Neural cell (in vitro differentiated cells): Measurements from ENCODE around the gene AVEN.

Source experiments
- EP300 ChIP-seq: fragments of 450-650 bp; conservative IDR thresholded peaks from 2 replicates; pipeline ENCODE4 v1.6.1; 2014; ENCODE audit warnings: antibody characterized with exemption, mild to moderate bottlenecking, moderate library complexity; ENCODE audit not compliant: poor library complexity, severe bottlenecking
- EZH2 ChIP-seq: fragments of 200-600, 300-800 bp; shearing (Covaris generic), sonication (generic); IDR thresholded peaks from 2 replicates; pipeline ENCODE4 v1.6.1; 2014; ENCODE audit warnings: antibody characterized with exemption, low read length, borderline replicate concordance, mild to moderate bottlenecking; ENCODE audit not compliant: insufficient read depth, poor library complexity, severe bottlenecking
- POLR2AphosphoS5 ChIP-seq: IDR thresholded peaks from 2 replicates; pipeline ENCODE4 v1.6.1; 2012
- RAD21 ChIP-seq: fragments of 450-650 bp; conservative IDR thresholded peaks from 2 replicates; pipeline ENCODE4 v1.6.1; 2014; ENCODE audit warnings: antibody characterized with exemption, mild to moderate bottlenecking, moderate library complexity
- TF ChIP-seq, protein P1 (sequence below): IDR thresholded peaks from 2 replicates; pipeline ENCODE4 v1.6.1; 2012; ENCODE audit warnings: borderline replicate concordance
- TF ChIP-seq, protein P2 (sequence below): fragments of 450-650 bp; IDR thresholded peaks from 2 replicates; pipeline ENCODE4 v1.5.1; 2014; ENCODE audit warnings: antibody characterized with exemption, mild to moderate bottlenecking, moderate library complexity; ENCODE audit not compliant: poor library complexity, severe bottlenecking

DNA sequence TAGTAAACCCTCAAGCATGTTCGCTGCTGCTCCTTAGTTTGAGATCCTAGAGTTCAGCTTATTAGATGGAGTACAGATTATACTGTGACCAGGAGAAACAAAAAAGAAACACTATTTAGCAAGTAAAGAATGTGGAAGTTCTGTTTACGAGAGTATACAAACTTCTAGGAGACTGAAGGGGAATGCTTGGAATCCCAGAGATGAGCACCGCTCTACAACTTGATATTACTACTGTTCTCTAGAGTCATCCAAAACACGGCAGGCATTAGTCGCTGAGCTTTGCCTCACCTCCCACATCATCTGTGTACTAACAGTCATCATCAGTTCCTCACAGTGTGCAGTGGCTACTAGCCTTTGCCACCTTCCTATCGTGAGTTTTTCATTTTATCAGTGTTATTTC lies 192.1 kb downstream of the AVEN start:
- TF ChIP-seq, protein P1, sequence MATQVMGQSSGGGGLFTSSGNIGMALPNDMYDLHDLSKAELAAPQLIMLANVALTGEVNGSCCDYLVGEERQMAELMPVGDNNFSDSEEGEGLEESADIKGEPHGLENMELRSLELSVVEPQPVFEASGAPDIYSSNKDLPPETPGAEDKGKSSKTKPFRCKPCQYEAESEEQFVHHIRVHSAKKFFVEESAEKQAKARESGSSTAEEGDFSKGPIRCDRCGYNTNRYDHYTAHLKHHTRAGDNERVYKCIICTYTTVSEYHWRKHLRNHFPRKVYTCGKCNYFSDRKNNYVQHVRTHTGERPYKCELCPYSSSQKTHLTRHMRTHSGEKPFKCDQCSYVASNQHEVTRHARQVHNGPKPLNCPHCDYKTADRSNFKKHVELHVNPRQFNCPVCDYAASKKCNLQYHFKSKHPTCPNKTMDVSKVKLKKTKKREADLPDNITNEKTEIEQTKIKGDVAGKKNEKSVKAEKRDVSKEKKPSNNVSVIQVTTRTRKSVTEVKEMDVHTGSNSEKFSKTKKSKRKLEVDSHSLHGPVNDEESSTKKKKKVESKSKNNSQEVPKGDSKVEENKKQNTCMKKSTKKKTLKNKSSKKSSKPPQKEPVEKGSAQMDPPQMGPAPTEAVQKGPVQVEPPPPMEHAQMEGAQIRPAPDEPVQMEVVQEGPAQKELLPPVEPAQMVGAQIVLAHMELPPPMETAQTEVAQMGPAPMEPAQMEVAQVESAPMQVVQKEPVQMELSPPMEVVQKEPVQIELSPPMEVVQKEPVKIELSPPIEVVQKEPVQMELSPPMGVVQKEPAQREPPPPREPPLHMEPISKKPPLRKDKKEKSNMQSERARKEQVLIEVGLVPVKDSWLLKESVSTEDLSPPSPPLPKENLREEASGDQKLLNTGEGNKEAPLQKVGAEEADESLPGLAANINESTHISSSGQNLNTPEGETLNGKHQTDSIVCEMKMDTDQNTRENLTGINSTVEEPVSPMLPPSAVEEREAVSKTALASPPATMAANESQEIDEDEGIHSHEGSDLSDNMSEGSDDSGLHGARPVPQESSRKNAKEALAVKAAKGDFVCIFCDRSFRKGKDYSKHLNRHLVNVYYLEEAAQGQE: no peak
- TF ChIP-seq POLR2AphosphoS5: no peak
- TF ChIP-seq, protein P2, sequence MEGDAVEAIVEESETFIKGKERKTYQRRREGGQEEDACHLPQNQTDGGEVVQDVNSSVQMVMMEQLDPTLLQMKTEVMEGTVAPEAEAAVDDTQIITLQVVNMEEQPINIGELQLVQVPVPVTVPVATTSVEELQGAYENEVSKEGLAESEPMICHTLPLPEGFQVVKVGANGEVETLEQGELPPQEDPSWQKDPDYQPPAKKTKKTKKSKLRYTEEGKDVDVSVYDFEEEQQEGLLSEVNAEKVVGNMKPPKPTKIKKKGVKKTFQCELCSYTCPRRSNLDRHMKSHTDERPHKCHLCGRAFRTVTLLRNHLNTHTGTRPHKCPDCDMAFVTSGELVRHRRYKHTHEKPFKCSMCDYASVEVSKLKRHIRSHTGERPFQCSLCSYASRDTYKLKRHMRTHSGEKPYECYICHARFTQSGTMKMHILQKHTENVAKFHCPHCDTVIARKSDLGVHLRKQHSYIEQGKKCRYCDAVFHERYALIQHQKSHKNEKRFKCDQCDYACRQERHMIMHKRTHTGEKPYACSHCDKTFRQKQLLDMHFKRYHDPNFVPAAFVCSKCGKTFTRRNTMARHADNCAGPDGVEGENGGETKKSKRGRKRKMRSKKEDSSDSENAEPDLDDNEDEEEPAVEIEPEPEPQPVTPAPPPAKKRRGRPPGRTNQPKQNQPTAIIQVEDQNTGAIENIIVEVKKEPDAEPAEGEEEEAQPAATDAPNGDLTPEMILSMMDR: no peak
- TF ChIP-seq EZH2: no peak
- no peak for TF ChIP-seq EP300
- TF ChIP-seq RAD21: no peak
